MCF 10A (cell line): ENCODE data around the gene HPCAL1. TPM values are rescaled to one million over a fixed set of nuclear protein-coding genes. Genes with fewer than 3 reads are reported as not detected.

Experiments used
- BruUV-seq: library from RNA; stranded (reverse); fragments of 400-500 nt; replicated peaks from 2 replicates; lab custom pipeline; 2021; lab: Mats Ljungman, UMichigan
- CTCF ChIA-PET: fragments of 300-600 bp; sonication (Branson Sonifier 250); formaldehyde crosslinking; extraction: SDS; loops from one replicate; lab custom pipeline; 2021; ENCODE audit warnings: antibody characterized with exemption, inconsistent platforms; lab: Yijun Ruan, JAX
- POLR2A ChIA-PET: fragments of 300-600, 350-650 bp; sonication (Branson Sonifier 250); formaldehyde crosslinking; extraction: SDS; loops from one replicate; lab custom pipeline; 2020; ENCODE audit warnings: antibody characterized with exemption, inconsistent platforms; lab: Yijun Ruan, JAX
- DNase-seq: peaks from one replicate; pipeline ENCODE4 v3.0.0-alpha.2; 2018; ENCODE audit not compliant: unreplicated experiment
- H3K27ac Mint-ChIP-seq: one replicate; pipeline ENCODE4 v1.8.0; 2022; ENCODE audit warnings: mild to moderate bottlenecking, low read depth, mixed read lengths; ENCODE audit not compliant: unreplicated experiment
- H3K27me3 Mint-ChIP-seq: one replicate; pipeline ENCODE4 v1.8.0; 2022; ENCODE audit warnings: mixed read lengths; ENCODE audit not compliant: insufficient read depth, unreplicated experiment
- H3K36me3 Mint-ChIP-seq: one replicate; pipeline ENCODE4 v1.8.0; 2022; ENCODE audit warnings: mild to moderate bottlenecking, moderate library complexity, mixed read lengths; ENCODE audit not compliant: insufficient read depth, unreplicated experiment
- H3K4me1 Mint-ChIP-seq: one replicate; pipeline ENCODE4 v1.8.0; 2022; ENCODE audit warnings: mixed read lengths; ENCODE audit not compliant: insufficient read depth, unreplicated experiment
- H3K4me3 Mint-ChIP-seq: one replicate; pipeline ENCODE4 v1.8.0; 2022; ENCODE audit warnings: mild to moderate bottlenecking, moderate library complexity, mixed read lengths; ENCODE audit not compliant: unreplicated experiment
- H3K9me3 Mint-ChIP-seq: one replicate; pipeline ENCODE4 v1.8.0; 2022; ENCODE audit warnings: mixed read lengths; ENCODE audit not compliant: unreplicated experiment
- intact Hi-C: fragments of 100-400 bp; cut with micrococcal nuclease; formaldehyde crosslinking; loops from 2 replicates; pipeline ENCODE4 v1.14.1; 2022
- total RNA-seq: library from RNA; stranded (reverse); gene quantifications from 2 replicates; pipeline ENCODE4 v1.2.3, GENCODE V29; 2022
- TF ChIP-seq, protein P1 (sequence below): fragments of 200-600 bp; IDR thresholded peaks from one replicate; pipeline ENCODE4 v1.8.0; 2022; ENCODE audit warnings: antibody characterized with exemption, mild to moderate bottlenecking; ENCODE audit not compliant: unreplicated experiment

Gene HPCAL1
- total RNA-seq, 1 experiment from 2014 or later: 144 TPM

DNA sequence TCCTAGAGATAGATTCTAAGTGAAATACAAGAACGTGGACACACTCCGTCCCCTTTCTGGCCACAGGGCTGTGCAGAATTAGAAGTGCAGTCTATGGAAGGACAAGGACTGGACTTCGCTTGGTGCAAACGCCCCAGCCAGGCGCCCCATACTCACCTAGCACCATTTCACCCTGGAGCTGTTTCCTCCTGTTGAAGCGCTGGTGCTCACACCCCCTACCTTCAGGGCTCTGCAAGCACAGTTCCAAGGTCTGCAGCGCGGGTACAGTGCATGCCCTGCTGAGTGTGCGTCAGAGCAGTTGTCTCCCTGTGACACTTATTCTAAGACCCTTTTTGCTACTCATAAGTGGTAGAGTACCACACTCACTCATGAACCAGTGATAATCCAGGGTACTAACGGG, 3.0 kb downstream of the HPCAL1 start:
- CTCF ChIA-PET: interaction anchor here (0.7 to 7.2 kb wide), 4 partner anchors 102 to 504 kb away, joined by 3 to 77 read pairs (median 3); no protein-coding TSS in a partner anchor

DNA sequence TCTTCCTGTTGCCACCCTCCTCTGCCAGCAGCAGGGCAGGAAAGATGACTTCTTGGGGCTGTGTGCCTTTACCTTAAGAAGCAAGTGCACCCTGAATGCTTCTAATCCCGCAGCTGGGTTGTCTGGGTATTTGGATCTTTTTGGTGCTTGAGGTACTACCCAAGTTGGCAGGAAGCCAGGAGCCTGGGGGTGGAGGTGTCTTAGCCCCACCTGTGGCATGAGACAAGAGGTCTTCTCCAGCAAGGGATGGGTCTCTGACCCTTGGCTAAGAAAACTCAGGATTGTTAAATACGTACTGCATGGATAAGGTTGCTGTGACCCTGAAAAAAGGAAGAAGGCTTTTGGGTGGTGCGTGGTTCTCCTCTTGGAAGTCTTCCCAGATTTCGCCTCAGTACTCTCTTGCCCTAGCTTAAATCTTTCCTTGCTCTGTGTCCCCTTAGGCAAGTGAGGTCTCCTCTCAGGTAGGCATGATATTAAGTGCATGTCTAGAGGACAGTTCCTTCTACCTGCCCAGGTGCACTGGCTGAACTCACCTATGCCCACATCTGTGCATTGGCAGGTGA, 4.3 kb downstream of the HPCAL1 start:
- Mint-ChIP-seq H3K9me3 (no peaks in the 10 kb centered on the region), H3K27me3 (no peaks in the 10 kb centered on the region), H3K27ac (no peak overlapping the region), H3K4me1 (peaks cover 35% of the 10 kb centered on the region), H3K36me3 (peaks cover 5% of the 10 kb centered on the region), H3K4me3 (no peak overlapping the region)
- ChIA-PET POLR2A (no interaction called here), CTCF (interaction anchor here (1.1 to 7.2 kb wide), 2 partner anchors 101 to 146 kb away, joined by 3 to 77 read pairs; no protein-coding TSS in a partner anchor)
- TF ChIP-seq, protein P1, sequence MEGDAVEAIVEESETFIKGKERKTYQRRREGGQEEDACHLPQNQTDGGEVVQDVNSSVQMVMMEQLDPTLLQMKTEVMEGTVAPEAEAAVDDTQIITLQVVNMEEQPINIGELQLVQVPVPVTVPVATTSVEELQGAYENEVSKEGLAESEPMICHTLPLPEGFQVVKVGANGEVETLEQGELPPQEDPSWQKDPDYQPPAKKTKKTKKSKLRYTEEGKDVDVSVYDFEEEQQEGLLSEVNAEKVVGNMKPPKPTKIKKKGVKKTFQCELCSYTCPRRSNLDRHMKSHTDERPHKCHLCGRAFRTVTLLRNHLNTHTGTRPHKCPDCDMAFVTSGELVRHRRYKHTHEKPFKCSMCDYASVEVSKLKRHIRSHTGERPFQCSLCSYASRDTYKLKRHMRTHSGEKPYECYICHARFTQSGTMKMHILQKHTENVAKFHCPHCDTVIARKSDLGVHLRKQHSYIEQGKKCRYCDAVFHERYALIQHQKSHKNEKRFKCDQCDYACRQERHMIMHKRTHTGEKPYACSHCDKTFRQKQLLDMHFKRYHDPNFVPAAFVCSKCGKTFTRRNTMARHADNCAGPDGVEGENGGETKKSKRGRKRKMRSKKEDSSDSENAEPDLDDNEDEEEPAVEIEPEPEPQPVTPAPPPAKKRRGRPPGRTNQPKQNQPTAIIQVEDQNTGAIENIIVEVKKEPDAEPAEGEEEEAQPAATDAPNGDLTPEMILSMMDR: no peak
- intact Hi-C loops: no loop called here
- DNase-seq: no peak
- BruUV-seq: no TSS peak

More for the DNA sequence above, 3.0 kb downstream of the HPCAL1 start:
- POLR2A ChIA-PET: interaction anchor here (0.7 to 1.5 kb wide), 5 partner anchors 19 to 168 kb away, joined by 3 to 6 read pairs (median 3); no protein-coding TSS in a partner anchor
- peaks cover 5% of the 10 kb centered on the region for H3K36me3 Mint-ChIP-seq
- no TSS peak for BruUV-seq
- no peaks in the 10 kb centered on the region for H3K27me3 Mint-ChIP-seq
- H3K4me1 Mint-ChIP-seq: peaks cover 35% of the 10 kb centered on the region
- H3K9me3 Mint-ChIP-seq: no peaks in the 10 kb centered on the region
- TF ChIP-seq, protein P1: peak; percentile 11
- peak; percentile 45 for DNase-seq
- peak overlapping the region; percentile 98 for H3K4me3 Mint-ChIP-seq
- no peak overlapping the region for H3K27ac Mint-ChIP-seq
- intact Hi-C loops: no loop called here

DNA sequence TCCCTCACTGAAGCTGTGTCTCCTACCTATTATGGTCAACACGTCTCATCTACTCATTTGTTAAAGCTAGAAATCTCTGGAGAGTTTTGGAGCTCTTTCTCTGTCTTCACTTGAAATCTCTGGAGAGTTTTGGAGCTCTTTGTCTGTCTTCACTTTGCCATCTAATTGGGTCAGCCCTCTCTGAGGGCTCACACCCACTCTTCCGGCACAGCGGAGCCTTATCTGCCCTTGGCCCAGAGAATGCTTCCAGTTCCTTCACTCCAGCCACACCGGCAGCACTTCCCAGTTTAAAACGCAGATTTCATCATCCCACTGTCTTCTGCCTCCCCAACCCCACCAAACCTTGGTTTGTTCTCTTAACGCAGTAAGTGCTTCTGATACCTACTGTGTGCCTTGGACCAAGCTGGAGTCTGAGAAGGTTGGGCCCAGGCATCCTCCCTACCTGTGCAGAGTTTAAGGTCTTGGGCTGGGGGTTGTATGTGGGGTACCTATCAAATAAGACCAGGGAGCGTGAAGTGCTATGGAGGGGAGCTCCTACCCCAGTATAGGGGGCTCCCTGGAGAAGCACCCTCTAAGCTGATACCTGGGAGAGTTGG, 5.0 kb downstream of the HPCAL1 start:
- Mint-ChIP-seq H3K36me3 (peaks cover 5% of the 10 kb centered on the region), H3K4me3 (no peak overlapping the region), H3K27ac (no peak overlapping the region), H3K4me1 (peaks cover 35% of the 10 kb centered on the region), H3K9me3 (no peaks in the 10 kb centered on the region), H3K27me3 (no peaks in the 10 kb centered on the region)
- intact Hi-C loops: no loop called here
- POLR2A ChIA-PET: no interaction called here
- BruUV-seq: no TSS peak
- DNase-seq: no peak
- TF ChIP-seq, protein P1: no peak
- CTCF ChIA-PET: interaction anchor here (0.7 to 7.2 kb wide), 2 partner anchors 86 to 100 kb away, joined by 4 to 77 read pairs; no protein-coding TSS in a partner anchor

DNA sequence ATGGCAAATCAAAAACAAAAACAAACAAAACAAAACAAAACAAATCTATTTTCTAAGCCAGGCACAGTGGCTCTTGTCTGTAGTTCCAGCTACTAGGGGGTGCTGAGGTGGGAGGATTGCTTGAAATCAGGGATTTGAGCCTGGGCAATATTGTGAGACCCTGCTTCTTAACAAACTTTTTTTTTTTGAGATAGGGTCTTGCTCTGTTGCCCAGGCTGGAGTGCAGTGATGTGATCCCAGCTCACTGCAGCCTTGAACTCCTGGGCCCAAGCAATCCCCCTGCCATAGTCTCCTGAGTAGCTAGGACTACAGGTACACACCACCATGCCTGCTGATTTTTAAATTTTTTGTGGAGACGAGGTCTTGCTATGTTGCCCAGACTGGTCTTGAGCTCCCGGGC, 6.2 kb downstream of the HPCAL1 start:
- Mint-ChIP-seq H3K27me3 (no peaks in the 10 kb centered on the region), H3K27ac (no peak overlapping the region), H3K9me3 (no peaks in the 10 kb centered on the region), H3K4me3 (no peak overlapping the region), H3K36me3 (no peaks in the 10 kb centered on the region), H3K4me1 (peaks cover 35% of the 10 kb centered on the region)
- no peak for DNase-seq
- TF ChIP-seq, protein P1: no peak
- CTCF ChIA-PET: interaction anchor here (0.6 to 0.9 kb wide), 2 partner anchors 10 to 116 kb away, joined by 3 to 5 read pairs; no protein-coding TSS in a partner anchor
- POLR2A ChIA-PET: interaction anchor here (0.6 to 0.7 kb wide), 2 partner anchors 71 to 94 kb away, joined by 3 read pairs; no protein-coding TSS in a partner anchor
- intact Hi-C loops: no loop called here
- BruUV-seq: no TSS peak
